NCI-H526 (cell line): ENCODE data around the gene SCG5.

Experiments
- DNase-seq, 2 experiments: peaks; one replicate each; lab custom pipeline; 2025; lab: John Stamatoyannopoulos, UW

The SCG5 gene

GRCh38 chr15:32659340-32660155 is 18.0 kb downstream of the SCG5 start:
- peak in 1 of 2 experiments; percentile 53 for DNase-seq

- DNase-seq = no peak
Measured at GRCh38 chr15:32663671-32664070, 22.2 kb downstream of the SCG5 start.

- no peak for DNase-seq
Measured at GRCh38 chr15:32664796-32665195, 23.3 kb downstream of the SCG5 start.

GRCh38 chr15:32667321-32667720 is 25.8 kb downstream of the SCG5 start:
- no peak for DNase-seq

- no peak for DNase-seq
Measured at GRCh38 chr15:32668942-32669341, 27.4 kb downstream of the SCG5 start.

GRCh38 chr15:32669896-32670611 is 28.5 kb downstream of the SCG5 start:
- peak; percentile 85 to 87 for DNase-seq

GRCh38 chr15:32670623-32671022 is 29.1 kb downstream of the SCG5 start:
- DNase-seq = peak; percentile 78

DNA sequence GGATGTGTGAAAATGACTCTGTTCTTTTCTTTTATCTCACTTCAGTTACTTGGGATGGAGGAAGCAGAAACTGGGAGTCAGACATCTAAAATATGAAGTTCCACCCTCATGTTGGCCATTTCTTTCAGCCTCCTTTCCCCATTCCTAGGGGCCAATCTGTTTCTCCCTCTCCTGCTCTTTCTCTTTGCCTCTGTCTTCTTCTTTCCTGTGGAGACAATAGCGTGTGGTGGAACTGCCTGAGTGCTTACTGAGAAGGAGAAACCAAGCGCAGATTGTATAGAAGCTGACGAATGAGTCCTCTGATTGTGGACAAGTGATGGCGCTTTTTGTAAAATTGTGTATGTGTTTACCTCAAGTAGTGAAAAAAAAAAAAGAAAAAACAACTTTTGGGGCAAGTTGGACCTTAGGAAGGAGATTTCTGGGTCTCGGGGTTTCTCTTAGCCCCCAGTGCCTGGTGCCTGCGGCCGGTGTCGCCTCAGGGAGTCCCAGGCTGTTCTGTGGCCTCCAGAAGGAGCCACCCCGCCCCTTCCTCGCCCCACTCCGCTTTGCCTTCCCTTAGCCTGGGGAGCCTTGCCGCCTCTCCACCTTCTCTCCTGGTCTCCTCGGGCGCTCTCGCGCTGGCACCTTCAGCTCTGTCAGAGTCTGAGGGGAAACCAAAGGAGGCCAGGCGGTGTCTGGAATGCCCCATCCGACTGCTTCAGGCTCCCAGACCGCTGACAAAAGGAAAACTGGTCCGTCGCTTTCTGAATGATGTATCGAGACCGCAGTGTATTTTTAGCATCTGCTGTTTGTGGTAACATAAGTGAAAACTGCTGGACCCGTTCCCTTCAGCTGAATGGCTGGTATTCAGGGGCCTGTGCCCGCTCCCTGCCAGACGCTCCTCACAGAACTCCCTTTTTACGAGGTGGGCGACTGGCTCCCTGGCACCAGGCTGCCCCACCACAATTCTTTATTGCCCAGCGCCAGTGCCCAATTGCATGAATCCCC is 30.1 kb downstream of the SCG5 start:
- peak in 1 of 2 experiments; percentile 21 for DNase-seq

DNA sequence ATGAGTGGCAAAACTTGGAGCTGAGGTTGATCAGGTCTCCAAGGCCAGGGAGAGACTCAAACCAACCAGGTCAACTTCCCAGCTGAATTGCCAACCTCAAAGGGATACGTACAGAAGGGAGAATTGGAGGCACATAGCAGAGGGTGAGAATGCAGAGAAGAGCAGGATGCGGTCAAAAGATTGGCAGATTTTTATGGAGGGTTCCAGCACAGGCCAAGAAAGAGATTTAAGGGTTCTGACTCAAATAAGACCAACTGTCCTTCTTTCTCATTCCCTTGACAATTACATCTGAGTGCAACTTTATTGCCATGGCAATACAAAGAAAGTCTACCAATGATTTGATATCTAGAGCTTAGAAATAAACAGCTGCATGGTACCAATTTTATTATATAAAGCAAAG is 33.2 kb downstream of the SCG5 start:
- DNase-seq = no peak

DNA sequence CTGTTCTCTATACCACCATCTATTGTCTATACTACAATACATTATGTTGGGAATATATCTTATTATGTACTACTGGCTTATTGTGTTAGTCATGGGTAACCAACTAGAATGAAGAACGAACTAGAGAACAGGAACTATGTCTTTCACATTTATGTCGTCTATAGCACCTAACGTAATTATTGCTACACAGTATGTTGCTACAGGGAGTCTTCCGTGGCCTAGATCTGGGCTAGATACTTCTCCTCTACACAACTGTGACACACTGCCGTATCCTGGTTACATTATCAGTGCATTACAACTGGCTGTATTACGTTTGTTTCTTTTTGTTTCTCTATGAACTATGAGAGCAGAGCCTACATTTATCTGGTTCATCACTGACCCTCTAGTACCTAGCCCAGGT is 34.0 kb downstream of the SCG5 start:
- DNase-seq = no peak

DNA sequence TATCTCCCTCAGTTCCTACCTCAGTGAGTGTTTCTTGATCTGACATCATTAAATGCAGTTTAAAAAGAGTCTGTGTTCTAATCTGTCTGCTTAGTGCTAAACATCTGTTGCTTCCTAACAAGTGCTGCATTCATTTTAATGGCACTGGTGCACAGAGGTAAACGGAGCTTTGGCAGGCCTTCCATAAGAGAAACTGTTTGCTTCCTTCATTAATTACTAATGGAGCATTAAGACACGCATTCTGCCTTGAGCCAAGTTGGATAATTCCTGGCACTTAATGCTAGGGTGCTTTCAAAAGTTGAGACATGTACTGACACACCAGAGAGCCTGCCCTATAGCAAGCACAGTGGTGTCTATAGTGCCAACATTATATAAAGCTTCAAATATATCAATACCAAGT is 34.7 kb downstream of the SCG5 start:
- DNase-seq = no peak

DNA sequence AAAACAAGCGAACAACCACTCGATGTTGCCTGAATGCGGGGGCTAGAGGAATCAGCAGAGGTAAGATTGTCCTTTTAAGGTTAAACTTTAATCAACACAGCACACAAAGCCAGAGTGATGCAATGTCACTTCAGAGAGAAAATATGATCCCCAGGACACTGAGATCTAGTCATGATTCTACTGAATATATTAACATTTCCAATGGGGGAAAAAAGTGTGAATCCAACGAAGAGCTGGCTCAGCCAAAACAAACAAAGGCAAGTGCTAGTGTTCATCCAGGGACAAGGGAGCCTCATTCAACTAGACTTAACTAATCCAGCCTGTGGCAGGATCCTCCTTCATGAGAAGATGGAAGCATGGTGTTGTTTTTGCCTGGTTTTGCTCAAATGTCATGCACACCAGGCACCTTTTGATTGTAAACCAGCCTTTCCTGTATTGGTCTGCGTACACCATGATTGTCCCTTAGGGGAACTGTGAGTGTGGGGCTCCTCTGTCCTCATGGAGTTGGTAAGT is 35.8 kb downstream of the SCG5 start:
- DNase-seq = peak; percentile 30 to 52

GRCh38 chr15:32679298-32679690 is 37.8 kb downstream of the SCG5 start:
- DNase-seq = peak; percentile 33 to 56

GRCh38 chr15:32682569-32682968 is 41.1 kb downstream of the SCG5 start:
- DNase-seq = no peak

DNA sequence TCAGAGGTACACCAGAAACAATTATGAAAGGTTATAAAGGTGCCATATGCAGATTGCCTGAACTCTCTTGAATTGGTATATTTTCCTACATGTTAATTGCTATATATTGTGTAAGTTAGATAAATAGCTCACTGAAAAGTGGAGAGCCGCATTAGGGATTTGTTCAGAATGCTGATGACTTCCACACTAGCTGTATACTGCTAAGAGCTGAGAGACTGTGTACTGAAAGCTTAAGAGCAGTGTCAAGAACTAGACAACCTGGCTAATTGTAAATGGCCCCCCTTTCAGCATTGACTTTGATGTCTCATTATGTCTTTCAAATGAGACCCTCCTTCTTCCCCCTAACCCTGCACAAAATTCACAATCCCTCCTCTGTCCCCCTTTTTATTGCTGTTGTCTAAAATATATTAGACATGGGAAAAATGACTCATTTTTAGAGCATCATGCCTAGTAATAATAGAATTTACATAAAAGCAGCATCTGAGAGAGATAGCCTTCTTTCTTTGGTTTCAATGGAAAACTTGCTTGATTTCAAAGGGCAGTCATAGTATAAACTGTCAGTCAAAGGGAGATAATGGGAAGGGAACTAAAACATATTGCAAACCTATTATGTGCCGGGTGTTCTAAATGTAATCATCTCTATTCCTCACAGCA is 41.6 kb downstream of the SCG5 start:
- DNase-seq = no peak

GRCh38 chr15:32683906-32684584 is 42.5 kb downstream of the SCG5 start:
- DNase-seq = no peak

GRCh38 chr15:32685576-32685975 is 44.1 kb downstream of the SCG5 start:
- no peak for DNase-seq

- no peak for DNase-seq
Measured at GRCh38 chr15:32687556-32687955, 46.0 kb downstream of the SCG5 start.

- peak; percentile 81 to 84 for DNase-seq
Measured at GRCh38 chr15:32688151-32688639, 46.7 kb downstream of the SCG5 start.

DNA sequence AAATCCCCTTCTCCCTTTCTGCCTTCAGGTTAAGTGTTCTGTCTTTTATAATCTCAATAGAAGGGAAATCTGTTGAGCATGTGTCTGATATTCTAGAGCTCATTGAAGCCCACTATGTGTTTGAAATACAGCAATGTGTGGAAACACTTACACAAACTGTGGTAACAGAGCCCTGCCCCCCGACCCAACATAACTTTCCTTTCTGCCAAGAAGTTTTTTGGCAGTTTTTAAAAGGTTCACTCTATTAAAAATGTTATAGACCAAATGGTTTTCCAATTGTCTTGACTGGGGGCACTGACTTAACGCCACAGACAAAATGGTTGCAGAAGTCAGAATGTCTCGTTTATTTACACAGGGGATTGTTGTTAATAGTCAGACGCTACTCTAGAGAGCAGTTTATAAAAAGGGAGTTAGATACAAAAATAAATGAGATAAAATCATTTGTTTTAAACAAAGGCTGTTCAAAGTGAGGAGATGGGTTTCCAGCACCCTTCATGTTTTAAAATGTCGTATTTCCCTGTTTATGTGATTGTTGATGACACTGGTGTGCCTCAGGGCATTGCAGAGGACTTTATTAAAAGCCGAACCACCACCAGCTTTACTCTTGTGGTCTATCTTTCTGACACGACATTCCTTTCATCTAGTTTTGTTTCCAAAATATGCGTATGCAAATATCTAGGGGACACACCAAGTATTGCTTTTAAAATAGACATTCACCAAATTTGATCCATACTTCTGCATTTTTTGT is 49.6 kb downstream of the SCG5 start:
- DNase-seq = peak; percentile 4 to 27
